GM18508 (cell line): ENCODE results near the gene TLDC2.
"Not testable (repeated sequence)": the region's sequence is repeated elsewhere in the genome, so short reads cannot be mapped to it uniquely, and the experiment has no call there.

Experiments
- ATAC-seq: cut with Tn5 transposase; IDR thresholded peaks from one replicate; pipeline ENCODE4 v1.9.1; 2021; ENCODE audit warnings: moderate number of reproducible peaks; ENCODE audit not compliant: insufficient read depth, unreplicated experiment

Gene TLDC2

DNA sequence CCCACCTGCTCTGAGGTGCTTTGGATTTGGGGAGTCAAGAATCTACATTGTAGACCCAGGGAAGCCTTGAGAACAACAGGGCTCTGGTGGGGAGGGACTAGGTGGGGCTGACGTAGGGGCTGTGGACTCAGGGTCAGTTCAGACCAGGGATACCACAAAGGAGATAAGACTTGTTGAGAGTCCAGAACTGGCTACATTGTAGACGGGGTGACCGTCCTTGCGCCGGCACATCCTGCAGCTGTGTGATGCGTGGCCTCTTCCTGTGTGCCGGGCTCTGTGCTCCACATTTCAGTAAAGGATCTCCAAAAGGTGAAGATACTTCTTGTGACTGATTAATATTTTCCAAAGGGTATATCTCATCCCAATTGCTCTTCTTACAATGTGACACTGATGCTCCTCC is 9.8 kb upstream of the TLDC2 start:
- ATAC-seq: no peak

DNA sequence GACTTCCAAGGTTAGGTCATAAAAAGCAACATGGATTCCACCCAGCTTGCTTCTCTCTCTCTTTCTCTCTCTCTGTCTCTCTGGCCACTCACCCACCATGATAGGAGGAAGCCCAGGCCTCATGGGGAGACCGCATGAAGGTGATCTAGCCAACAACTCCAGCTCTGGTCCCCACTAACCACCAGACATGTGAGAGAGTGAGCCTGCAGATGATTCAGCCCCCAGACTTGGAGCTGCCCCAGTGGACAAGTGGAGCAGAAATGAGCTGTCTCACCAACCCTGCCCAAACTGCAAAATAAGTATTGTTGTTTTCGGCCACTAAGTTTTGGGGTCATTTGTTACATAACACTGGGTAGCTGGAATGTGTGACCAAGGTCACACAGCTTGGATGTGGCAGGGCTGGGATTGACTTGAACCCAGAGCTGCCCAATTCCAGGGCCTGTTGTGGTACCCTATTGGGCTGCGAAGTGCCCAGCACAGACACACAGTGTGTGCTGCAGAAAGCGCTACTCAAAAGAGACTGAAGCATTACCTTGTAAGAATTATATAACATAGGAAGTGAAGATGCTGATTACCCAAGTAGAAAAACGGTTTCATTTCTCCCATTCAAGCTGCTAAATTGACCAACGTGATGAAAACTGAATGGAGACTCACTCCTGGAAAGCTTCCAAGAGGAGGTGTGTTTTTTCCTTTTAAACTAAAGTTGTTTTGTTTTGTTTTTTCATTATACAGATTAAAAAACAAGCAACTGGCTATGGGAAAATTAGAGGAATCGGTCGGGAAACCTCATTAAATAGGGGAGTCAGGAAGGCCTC is 9.1 kb upstream of the TLDC2 start:
- ATAC-seq: no peak

DNA sequence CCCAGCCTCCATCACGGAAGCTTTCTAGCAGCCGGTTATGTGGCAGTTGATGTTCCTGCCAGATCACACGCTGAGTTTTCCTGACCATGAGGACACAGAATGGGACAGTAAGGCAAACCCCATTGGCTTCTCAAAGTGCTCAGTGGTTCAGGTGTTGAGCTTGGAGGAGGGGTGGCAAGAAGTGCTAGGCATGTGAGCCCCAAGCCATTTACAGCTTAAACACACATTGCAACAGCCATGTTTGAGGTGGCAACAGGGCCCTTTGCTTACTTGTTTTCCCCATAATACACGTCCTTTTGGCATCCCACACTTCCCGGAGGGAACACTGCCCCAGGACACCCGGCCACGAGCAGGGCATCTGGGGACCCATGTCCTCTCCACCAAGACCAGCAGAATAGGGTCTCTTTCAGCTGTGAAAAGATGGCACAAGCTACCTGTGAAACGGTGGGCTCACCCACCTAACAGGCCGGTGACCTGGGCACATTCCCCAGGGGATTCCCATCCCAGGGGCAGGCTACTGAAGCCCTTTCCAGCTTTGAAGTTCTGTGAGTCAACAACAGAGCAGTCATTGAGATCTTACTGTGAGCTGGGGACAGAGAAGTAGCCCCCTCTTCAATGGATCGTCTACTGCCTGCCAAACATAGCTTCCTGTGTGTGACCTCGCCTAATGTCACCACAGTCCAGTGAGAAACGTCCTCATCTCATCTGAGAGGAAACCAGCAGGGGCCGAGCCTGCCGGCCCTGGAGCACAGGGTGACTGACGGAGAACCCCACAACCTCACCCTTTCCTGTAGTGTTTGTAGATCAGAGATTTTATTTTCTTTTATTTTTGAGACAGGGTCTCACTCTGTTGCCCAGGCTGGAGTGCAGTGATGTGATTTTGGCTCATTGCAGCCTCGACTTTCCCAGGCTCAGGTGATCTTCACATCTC is 4.0 kb upstream of the TLDC2 start:
- ATAC-seq: no peak

DNA sequence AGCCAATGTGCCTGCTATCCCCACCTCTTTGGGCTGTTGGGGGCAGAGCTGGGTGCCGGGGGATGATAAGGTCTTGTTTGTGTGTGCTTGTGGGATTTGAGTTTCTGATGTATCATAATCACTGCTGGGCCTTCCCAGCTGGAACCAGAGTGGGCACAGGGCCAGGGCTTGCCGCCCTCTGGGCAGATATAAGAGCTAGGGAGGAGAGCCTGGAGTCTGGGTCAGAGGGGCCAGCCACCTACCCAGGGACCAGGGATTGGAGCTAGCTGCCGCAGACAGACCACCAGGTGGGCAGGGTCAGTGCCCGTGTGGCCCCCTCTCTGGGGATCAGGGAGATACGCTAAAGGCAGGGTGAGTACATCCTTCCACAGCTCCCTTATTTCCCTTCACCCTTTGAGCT is 3.1 kb upstream of the TLDC2 start:
- ATAC-seq: no peak

DNA sequence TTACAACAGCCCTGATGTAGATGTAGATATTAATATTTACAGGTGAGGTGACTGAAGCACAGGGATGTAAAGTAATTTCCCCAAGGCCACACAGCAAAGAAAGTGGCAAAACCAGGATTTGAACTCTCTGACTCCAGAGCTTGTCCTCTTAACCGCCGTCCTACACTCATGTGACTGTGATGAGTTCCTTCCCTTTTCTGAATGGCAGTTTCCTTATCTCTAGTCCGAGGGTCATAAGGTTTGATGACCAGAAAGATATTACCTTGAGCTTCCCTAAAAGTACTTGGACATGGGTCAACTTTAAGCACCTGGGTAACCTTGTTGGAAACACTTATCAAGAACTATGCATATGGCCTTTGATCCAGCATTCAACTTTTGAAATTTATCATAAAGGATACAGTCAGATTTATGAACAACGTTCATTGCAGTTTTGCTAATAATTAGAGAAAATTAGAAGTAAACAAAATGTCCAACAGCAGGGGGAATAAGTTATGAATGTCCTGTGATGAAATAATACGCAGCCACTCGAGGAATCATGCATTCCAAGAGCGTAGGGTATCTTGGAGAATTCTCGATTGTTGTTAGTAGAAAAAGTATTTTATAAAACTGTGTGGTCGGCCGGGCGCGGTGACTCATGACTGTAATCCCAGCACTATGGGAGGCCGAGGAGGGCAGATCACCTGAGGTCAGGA is 2.3 kb upstream of the TLDC2 start:
- ATAC-seq: no peak

DNA sequence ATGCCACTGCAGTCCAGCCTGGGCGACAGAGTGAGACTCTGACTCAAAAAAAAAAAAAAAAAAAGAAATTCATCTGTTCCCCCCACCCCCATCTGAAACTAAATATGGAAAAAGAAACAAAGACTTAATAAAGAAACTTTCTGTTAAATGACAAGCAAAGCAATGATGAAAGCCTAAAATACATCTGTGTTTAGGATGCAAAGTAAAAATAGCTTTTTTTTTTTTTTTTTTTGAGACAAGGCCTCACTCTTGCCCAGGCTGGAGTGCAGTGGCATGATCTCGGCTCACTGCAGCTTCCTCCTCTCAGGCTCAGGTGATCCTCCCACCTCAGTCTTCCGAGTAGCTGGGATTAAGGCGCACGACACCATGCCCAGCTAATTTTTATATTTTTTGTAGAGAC is 845 bp upstream of the TLDC2 start:
- ATAC-seq: not testable (repeated sequence)

DNA sequence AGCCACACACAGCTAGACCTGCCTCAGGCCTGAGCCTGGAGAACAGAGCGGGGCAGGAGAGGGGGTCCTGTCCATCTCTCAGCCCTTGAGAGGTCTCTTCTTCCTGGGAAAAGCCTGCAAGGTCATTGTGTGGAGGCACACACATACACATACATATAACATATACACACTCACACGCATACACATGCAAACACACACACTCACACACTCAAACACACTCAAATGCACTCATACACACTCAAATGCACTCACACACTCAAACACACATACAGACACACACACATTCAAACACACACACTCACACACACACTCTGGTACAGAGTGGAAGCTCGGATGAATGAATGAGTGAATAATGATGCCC is 515 bp downstream of the TLDC2 start:
- no peak for ATAC-seq

DNA sequence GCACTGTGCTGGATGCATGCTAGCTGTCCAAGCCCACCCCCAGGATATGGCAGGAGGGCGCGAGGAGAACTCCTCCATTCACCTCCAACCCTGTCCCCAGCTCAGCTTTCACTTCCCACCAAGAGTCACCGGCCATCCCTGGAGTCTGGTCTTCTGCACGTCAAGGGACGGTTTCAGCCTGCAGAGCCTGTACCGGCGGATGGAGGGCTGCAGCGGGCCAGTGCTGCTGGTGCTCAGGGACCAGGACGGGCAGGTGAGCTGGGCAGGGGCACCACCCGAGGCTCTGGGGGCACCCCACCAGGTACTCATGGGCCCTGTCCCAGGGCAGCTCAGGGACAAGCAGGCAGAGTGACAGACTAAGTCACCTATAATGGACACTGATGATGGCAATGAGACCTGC is 3.0 kb downstream of the TLDC2 start:
- no peak for ATAC-seq

DNA sequence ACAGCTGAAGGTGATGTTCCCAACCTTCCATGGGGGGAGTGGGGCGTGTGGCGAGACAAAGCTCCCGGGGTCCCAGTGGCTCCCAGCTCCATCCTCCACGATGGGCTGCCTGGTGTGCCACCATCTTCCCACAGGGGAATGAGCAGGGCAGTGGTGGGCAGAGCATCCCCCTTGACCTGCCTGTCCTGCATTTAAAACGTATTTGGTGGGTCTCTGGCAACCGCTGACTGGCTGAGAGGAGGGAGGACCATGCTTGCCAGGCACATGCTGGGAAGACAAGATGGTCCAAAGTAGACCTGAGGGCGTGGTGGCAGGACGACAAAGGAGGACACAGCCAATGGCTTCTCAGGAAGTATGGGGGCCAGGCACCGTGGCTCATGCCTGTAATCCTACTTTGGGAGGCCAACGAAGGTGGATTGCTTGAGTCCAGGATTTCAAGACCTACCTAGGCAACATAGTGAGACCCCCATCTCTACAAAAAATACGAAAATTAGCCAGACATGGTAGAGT is 4.9 kb downstream of the TLDC2 start:
- ATAC-seq: no peak

DNA sequence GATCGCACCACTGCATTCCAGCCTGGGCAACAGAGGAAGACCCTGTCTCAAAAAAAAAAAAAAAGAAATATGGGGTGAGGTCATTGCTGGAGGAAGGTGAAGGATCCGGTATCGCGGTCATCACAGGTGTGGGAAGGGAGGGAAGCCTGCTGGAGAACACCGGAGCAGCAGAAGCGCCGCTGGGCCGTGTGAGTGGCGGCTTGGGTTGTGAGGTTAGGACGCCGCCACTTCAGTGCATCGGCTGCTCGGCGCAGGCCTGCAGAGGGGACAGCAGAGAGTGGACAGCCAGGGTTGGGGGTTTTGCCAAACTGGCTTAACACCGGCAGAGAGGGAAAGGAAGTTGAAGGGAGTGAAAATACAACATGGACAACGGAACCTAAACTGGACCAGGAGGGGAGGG is 5.4 kb downstream of the TLDC2 start:
- no peak for ATAC-seq

DNA sequence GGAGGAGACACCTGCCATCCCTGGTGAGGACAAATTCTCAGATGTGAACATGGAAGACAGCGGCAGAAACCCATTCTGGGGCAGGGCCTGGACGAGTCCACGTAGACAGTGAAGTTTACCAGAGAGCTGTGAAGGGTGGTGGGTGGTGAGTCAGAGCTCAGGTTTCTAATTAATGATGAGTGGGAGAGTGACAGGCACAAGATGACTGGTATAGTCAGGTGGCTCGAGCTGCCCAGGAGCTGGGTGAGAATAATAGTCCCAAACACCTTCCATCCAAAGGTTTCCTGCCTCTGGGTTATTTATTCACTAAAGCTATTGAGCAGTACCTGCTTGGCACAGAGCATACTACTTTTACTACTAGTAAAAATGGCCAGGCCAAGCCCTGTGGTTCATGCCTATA is 6.0 kb downstream of the TLDC2 start:
- no peak for ATAC-seq

DNA sequence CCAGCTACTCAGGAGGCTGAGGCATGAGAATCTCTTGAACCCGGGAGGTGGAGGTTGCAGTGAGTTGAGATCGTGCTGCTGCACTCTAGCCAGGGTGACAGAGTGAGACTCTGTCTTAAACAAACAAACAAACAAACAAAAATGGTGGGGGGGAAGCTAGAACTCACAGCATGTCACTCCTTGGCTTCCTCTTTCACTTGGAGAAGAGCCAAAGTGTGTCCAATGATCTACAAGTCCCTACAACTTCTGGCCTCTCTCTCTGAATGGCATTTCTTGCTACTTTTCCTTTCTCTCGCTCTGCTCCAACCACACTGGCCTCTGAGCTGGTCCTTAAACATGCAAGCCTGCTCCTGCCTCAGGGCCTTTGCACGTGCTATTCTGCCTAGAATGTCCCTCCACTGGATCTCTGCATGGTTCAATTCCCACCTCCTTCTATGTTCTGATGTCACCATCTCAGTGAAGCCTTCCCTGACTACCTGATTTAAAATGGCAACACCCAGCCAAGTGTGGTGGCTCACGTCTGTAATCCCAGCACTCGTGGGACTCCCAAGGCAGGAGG is 8.1 kb downstream of the TLDC2 start:
- ATAC-seq: no peak

DNA sequence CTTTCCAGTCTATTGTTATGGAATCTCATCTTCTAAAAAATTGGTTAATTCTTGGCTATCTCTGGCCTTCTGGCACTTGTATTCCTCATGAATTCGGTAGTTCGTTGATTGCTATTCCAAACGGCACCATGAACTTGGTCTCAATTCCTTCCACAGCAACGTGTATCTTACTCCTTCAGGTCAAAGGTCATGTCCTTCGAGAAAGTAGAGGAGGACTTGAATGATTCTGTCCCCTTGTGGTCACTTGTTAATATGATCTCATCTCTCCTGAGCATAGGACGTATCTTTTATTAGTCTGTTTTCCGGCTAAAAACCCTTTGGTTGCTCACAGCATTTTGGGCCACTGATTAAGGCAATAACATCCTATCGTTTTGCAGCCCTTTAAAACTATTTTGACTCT is 9.4 kb downstream of the TLDC2 start:
- no peak for ATAC-seq

DNA sequence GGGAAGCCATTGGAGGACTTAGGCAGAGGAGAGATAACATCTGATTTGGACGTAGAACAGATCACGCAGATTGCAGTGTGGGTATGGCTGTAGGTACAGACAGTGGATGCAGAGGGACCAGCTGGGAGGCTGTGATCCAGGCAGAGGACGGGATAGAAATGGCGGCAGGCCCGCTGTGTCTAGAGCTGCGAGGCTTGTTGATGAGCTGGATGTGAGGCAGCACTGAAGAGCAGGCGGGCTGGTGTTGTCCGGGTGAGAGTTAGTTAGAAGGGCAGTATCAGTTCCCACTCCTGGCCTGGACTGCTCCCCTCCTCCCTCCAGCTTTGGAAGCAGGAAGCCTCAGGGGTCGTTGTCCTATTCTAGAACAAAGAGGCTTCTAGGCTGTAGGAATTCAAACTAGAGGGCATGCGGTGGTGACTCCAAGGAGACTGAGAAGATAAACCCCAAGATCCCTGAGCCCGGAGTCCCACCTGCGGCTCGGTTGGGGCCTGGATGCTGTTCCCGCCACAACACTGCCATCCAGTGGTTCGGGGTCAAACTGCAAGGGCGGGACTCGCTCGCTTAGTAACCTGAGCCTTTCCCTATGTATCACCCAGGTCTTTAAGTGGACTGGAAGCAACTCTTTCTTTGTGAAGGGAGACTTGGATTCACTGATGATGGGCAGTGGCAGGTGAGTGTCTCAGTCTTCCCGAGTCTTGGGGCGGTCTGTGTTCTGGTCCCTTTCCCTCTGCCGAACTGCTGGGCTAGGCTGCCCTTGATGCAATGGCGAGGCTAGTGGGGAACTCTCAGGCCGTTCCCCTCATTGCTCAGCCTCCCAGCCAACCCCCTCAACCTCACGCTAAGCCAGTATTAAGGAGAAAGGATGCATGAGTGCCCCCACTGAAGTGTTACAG is 11.2 kb downstream of the TLDC2 start:
- ATAC-seq: no peak

DNA sequence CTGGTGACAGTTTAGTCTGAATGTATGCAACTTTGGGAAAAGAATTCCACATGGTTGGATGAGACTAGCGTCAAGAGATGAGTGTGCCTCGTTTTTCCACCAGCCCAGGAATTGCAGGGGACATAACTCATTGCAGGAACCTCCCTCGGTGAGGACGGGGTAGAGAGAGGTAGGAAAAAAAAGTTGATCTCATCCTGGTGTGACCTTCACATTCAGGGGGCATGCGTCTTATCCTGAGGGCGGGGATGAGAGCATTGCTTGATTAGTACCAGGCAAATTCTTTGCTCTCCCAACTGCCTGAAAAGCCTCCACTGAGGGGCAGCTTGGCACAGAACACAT is 11.8 kb downstream of the TLDC2 start:
- no peak for ATAC-seq

DNA sequence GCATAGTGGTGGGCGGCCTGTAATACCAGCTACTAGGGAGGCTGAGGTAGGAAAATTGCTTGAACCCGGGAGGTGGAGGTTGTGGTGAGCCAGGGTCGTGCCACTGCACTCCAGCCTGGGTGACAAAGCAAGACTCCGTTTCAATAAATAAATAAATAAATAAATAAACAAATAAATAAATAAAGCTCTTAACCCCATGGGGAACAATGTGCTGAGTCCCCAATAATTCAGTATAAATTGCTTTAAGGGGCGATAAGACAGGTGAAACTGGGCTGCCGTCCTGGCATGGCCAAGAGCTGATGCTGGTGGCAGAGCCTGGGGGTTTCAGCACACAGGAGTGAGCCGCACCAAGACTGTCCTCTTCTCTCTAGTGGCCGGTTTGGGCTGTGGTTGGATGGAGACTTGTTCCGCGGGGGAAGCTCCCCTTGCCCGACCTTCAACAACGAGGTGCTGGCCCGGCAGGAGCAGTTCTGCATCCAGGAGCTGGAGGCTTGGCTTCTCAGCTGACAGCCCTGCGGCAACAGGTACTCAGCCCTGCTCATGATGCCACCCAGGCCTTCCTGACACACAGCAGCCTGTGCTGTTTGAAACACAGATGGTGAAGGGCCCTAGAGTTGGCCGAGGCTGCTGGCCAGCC is 13.1 kb downstream of the TLDC2 start:
- no peak for ATAC-seq

DNA sequence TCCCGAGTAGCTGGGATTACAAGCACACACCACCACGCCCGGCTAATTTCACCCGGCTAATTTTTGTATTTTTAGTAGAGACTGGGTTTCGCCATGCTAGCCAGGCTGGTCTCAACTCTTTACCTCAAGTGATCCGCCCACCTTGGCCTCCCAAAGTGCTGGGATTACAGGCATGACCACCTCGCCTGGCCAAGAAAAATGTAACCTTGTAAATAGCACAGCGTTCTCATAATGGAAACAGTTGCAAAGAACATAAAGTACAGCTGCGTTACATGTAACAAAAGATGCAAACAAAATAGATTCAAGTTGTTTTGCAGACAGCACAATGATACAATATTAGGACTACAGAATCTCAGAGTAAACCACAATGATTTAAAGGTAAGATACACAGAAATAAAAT is 14.6 kb downstream of the TLDC2 start:
- no peak for ATAC-seq

DNA sequence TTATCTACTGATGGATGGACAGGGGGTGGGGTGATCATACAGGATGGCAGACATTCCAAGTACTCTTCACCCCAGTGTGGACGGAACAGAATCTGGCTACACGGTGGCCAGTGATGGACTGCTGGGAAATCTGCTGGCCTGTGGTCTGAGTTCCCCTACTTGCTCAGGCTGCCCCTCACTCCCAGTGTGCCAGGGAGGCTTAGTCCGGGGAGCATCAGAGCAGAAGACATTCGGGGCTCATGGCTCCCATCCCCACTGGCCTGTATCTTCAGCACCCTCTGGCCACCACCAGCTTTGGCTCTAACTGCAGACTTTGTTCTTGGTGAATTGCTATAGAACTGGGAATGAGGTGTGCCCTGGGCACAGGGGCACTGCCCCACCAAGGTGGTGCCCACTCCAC is 15.3 kb downstream of the TLDC2 start:
- ATAC-seq: no peak

DNA sequence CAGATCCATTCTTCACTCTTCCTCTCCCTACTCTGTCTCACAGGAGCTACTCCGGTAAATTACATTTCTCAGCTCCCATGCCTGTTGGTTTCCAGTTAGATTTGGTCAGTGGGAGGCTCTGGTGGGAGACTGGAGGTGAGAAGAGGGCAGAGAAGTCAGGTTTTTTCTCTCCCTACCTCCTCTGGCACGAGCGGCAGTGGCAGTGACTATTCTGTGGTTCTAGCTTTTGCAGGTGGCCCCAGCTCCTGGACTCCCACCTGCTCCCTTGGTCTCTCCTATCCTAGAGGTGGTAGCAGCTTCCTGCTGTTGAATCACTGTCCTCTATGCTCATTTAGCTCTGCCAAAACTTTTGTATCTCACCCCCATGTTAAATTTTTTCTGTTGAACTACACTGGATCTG is 17.9 kb downstream of the TLDC2 start:
- ATAC-seq: no peak
